HEK293 (cell line): Measurements from ENCODE around the gene SRP19.

Source experiments
- CTCF ChIP-seq: fragments of 450-650 bp; formaldehyde crosslinking; IDR thresholded peaks from 2 replicates; pipeline ENCODE4 v1.5.1; 2016; ENCODE audit warnings: missing biosample characterization, missing genetic modification characterization
- TF ChIP-seq, protein P1 (sequence below): fragments of 450-650 bp; formaldehyde crosslinking; IDR thresholded peaks from 2 replicates; pipeline ENCODE4 v1.5.1; 2016; ENCODE audit warnings: missing biosample characterization, missing genetic modification characterization

- TF ChIP-seq, protein P1, sequence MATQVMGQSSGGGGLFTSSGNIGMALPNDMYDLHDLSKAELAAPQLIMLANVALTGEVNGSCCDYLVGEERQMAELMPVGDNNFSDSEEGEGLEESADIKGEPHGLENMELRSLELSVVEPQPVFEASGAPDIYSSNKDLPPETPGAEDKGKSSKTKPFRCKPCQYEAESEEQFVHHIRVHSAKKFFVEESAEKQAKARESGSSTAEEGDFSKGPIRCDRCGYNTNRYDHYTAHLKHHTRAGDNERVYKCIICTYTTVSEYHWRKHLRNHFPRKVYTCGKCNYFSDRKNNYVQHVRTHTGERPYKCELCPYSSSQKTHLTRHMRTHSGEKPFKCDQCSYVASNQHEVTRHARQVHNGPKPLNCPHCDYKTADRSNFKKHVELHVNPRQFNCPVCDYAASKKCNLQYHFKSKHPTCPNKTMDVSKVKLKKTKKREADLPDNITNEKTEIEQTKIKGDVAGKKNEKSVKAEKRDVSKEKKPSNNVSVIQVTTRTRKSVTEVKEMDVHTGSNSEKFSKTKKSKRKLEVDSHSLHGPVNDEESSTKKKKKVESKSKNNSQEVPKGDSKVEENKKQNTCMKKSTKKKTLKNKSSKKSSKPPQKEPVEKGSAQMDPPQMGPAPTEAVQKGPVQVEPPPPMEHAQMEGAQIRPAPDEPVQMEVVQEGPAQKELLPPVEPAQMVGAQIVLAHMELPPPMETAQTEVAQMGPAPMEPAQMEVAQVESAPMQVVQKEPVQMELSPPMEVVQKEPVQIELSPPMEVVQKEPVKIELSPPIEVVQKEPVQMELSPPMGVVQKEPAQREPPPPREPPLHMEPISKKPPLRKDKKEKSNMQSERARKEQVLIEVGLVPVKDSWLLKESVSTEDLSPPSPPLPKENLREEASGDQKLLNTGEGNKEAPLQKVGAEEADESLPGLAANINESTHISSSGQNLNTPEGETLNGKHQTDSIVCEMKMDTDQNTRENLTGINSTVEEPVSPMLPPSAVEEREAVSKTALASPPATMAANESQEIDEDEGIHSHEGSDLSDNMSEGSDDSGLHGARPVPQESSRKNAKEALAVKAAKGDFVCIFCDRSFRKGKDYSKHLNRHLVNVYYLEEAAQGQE (tag by site-specific recombination), result no peak
- TF ChIP-seq CTCF (tag by site-specific recombination), result no peak
Observed at GRCh38 chr5:112907166-112907631, 46.1 kb downstream of the SRP19 start.
